Omental fat pad (tissue), 4 donors: ENCODE data around the gene IFNA16. TPM values are rescaled to one million over a fixed set of nuclear protein-coding genes. Genes with fewer than 3 reads are reported as not detected.
"Not testable (repeated sequence)": the region's sequence is repeated elsewhere in the genome, so short reads cannot be mapped to it uniquely, and the experiment has no call there.

Source experiments
- ATAC-seq: fragments of 150-250 bp; one replicate; pipeline ENCODE4 v1.9.1; 2016; ENCODE audit warnings: mild to moderate bottlenecking, moderate library complexity; ENCODE audit not compliant: low FRiP score
- DNase-seq: peaks from one replicate; pipeline ENCODE4 v3.0.0-alpha.2; 2019; ENCODE audit warnings: low spot score
- CTCF ChIP-seq, 3 donors: fragments of 450-650 bp; IDR thresholded peaks; one replicate each; pipeline ENCODE4 v1.5.1; 2016 to 2017; ENCODE audit warnings: antibody characterized with exemption in 3 of 3, mild to moderate bottlenecking in 3 of 3, moderate library complexity in 2 of 3
- total RNA-seq, 4 donors: library from RNA; depleted of rRNA; stranded (reverse); fragments of >200 nt; gene quantifications; one replicate each; pipeline ENCODE4 v1.1.0, GENCODE V29; 2016

The IFNA16 gene
- total RNA-seq, 4 donors from 2014 or later, result not detected

GRCh38 chr9:21210311-21210710, 6.8 kb downstream of the IFNA16 start:
- TF ChIP-seq CTCF (IDR thresholded peaks at IDR 0.05), result no peak
- DNase-seq, result no peak
- ATAC-seq, result no peak

GRCh38 chr9:21207043-21207442, 10.1 kb downstream of the IFNA16 start, which contains the start of gene IFNA10:
TSS of gene IFNA10 (minus strand) at chr9:21207143. CDS start at chr9:21207097, 46 bp downstream.
- DNase-seq, ATAC-seq: not testable (repeated sequence)

- no peak for DNase-seq
- no peak for TF ChIP-seq CTCF (IDR thresholded peaks at IDR 0.05)
- no peak for ATAC-seq
These were observed 11.9 kb downstream of the IFNA16 start for GRCh38 chr9:21205204-21205603.

- not testable (repeated sequence) for DNase-seq, ATAC-seq
These were observed 15.0 kb downstream of the IFNA16 start, which contains the start of gene IFNA7 for GRCh38 chr9:21202105-21202504. TSS of gene IFNA7 (minus strand) at chr9:21202205. CDS start at chr9:21202165, 40 bp downstream.

GRCh38 chr9:21194867-21195776, 22.0 kb downstream of the IFNA16 start:
- not testable (repeated sequence) for DNase-seq, ATAC-seq

GRCh38 chr9:21187487-21187886, 29.6 kb downstream of the IFNA16 start, which contains the start of gene IFNA4:
TSS of gene IFNA4 (minus strand) at chr9:21187587. CDS start at chr9:21187531, 56 bp downstream.
- ATAC-seq, DNase-seq: not testable (repeated sequence)

GRCh38 chr9:21182810-21183736, 34.0 kb downstream of the IFNA16 start:
- not testable (repeated sequence) for ATAC-seq, DNase-seq

- TF ChIP-seq CTCF (IDR thresholded peaks at IDR 0.05), result no peak
- ATAC-seq (no peak), DNase-seq (no peak)
These were observed 42.4 kb downstream of the IFNA16 start for GRCh38 chr9:21174671-21175070.

- DNase-seq (no peak), ATAC-seq (no peak)
- no peak for TF ChIP-seq CTCF (IDR thresholded peaks at IDR 0.05)
These were observed 45.0 kb downstream of the IFNA16 start for GRCh38 chr9:21172156-21172555.
